ENCODE results near the gene NPRL2.

Gene NPRL2

DNA sequence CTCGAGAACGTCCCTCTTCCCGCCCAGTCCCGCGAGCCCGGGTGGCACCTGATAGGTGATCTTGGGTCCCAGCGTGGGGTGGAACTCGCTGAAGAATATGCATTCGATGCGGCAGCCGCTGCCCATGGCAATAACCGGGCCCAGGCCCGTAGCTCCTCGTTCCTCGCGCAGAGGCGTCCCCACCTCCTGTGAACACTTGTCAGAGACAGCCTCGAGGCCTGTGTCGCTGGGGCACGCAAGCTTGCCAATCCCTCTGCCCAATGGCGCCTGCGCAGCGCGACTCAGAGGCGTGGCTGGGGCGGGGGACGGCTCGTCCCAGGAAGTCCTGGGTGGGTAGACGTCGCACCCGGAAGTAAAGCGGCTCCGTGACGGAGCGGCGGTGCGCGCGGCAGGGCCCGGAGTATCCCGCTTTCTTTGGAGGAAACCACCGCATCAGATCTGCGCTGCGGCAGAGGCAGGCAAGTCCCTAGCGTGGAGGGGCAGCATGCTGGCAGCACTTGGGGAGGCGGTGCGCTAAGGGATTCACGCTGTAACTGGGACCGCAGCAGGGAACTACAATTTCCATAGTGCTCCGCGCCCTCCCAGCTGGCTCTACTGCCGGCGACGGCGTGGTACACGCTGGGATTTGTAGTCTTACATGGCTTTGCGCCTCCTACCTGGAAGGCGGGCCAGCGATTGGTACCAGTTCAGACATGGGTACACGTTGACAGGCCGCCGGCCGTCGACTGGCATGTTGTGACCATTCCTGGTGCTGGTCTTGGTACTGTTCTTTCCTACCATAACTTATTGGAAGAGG lies at the start of gene NPRL2, which contains the start of gene CYB561D2:
Gene NPRL2, minus strand, starts transcription at position 249 of the 796 bp plus-strand sequence. Its CDS starts 123 bp downstream, at position 126.
Gene CYB561D2, plus strand, starts transcription at position 336 of the 796 bp plus-strand sequence. CDS start 572 bp downstream, outside the sequence.
- no peaks in the 10 kb centered on the region for H3K27me3 ChIP-seq (replicated peaks; ENCODE audit: control insufficient read depth, insufficient read depth, low read length)
- peak; percentile 99 for DNase-seq (ENCODE audit: extremely low read depth, insufficient read length)
- peak within 1 kb of the TSS; percentile 77 for H3K4me3 ChIP-seq (replicated peaks; ENCODE audit: low read depth, low read length)
- TF ChIP-seq, protein P1, sequence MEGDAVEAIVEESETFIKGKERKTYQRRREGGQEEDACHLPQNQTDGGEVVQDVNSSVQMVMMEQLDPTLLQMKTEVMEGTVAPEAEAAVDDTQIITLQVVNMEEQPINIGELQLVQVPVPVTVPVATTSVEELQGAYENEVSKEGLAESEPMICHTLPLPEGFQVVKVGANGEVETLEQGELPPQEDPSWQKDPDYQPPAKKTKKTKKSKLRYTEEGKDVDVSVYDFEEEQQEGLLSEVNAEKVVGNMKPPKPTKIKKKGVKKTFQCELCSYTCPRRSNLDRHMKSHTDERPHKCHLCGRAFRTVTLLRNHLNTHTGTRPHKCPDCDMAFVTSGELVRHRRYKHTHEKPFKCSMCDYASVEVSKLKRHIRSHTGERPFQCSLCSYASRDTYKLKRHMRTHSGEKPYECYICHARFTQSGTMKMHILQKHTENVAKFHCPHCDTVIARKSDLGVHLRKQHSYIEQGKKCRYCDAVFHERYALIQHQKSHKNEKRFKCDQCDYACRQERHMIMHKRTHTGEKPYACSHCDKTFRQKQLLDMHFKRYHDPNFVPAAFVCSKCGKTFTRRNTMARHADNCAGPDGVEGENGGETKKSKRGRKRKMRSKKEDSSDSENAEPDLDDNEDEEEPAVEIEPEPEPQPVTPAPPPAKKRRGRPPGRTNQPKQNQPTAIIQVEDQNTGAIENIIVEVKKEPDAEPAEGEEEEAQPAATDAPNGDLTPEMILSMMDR (IDR thresholded peaks at IDR 0.05; ENCODE audit: insufficient read depth, low read length, poor library complexity, severe bottlenecking): no peak
- peaks cover 31% of the 10 kb centered on the region for H3K36me3 ChIP-seq (ENCODE audit: control insufficient read depth, insufficient read depth, low read length)

DNA sequence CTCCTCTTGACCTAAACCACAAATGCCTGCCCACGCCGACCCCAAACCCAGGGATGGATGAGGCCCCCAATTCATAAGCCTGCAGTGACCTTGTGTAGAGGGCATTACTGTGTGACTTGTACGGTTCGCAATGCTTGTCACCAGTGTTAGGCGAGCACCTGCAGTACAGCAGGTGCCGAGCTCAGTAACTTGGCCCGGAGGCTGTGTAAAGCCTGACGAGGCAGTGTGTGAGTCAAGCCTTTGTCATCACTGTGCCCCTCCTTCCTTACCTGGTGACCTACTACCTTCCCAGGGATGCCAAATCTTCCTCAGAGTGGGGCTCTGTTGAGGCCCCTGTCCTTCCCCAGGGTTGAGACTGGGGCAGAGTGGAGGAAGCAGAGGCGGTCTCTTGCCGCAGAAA lies 45.9 kb upstream of the NPRL2 start:
- H3K36me3 ChIP-seq (ENCODE audit: control insufficient read depth, insufficient read depth, low read length): no peaks in the 10 kb centered on the region
- H3K4me3 ChIP-seq (replicated peaks; ENCODE audit: low read depth, low read length): no peak overlapping the region
- TF ChIP-seq, protein P1 (IDR thresholded peaks at IDR 0.05; ENCODE audit: insufficient read depth, low read length, poor library complexity, severe bottlenecking): no peak
- DNase-seq (ENCODE audit: extremely low read depth, insufficient read length): no peak
- no peaks in the 10 kb centered on the region; the same call in 1 of the 2 replicates for H3K27me3 ChIP-seq (replicated peaks; ENCODE audit: control insufficient read depth, insufficient read depth, low read length)

DNA sequence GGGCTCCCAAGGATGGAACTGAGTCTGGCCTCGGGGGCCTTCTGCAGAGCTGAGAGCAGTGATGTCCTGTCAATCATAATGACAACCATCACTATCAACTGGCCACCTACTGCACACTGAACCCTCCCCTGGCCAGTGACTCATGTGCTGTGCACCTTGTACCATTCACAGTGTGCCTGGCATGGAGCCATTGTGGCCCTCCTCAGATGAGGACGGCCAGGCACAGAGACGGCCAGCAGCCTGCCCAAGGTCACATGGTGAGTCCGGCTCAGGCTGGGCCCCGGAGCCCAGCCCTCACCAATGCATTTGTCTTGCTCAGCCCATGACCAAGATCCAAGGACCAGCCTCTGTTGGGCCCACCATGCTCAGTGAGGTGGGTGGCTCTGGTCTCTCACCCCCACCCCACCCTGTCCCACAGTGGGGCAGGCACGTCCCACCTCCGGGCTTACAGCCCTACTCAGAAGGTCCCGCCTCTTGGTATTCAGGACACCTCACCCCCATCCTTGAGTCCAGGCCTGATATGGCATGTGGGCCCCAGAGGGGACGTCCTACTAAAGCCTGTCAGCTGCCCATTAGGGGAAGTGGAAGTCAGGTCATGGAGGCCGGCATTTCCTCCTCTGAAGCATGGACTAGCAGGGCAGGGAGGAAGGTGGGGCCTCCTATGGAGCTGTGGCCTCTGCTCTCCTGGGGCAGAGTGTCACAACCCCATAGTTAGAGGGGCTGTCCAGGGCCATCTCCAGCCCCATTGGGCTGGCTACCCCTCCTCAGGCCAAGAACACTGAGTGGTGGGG lies 44.7 kb upstream of the NPRL2 start:
- Histone ChIP-seq H3K36me3 (ENCODE audit: control insufficient read depth, insufficient read depth, low read length) (no peaks in the 10 kb centered on the region), H3K27me3 (replicated peaks; ENCODE audit: control insufficient read depth, insufficient read depth, low read length) (no peaks in the 10 kb centered on the region; the same call in none of the 2 replicates), H3K4me3 (replicated peaks; ENCODE audit: low read depth, low read length) (no peak overlapping the region)
- TF ChIP-seq, protein P1 (IDR thresholded peaks at IDR 0.05; ENCODE audit: insufficient read depth, low read length, poor library complexity, severe bottlenecking): no peak
- DNase-seq (ENCODE audit: extremely low read depth, insufficient read length): no peak

DNA sequence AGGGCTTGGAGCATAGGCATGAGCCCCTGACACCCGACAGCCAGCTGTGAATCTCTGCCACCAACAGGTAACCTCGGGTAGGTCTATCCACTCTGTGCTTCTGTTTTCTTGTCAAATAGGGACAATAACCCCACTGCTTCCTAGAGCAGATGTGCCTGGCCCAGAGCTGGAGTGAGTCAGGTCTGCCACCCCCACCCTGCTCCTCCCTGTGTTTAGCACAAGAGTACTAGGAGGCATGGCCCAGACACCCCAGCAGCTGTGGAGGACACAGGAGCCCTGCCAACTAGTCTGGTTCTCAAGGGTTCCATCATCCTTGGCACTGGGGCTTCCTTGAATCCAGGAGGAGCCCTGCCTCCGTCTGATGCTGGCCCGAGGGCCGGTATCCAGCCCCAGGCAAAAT lies 42.5 kb upstream of the NPRL2 start:
- Histone ChIP-seq H3K27me3 (replicated peaks; ENCODE audit: control insufficient read depth, insufficient read depth, low read length) (peaks cover 5% of the 10 kb centered on the region), H3K36me3 (ENCODE audit: control insufficient read depth, insufficient read depth, low read length) (no peaks in the 10 kb centered on the region), H3K4me3 (replicated peaks; ENCODE audit: low read depth, low read length) (no peak overlapping the region)
- TF ChIP-seq, protein P1 (IDR thresholded peaks at IDR 0.05; ENCODE audit: insufficient read depth, low read length, poor library complexity, severe bottlenecking): no peak
- DNase-seq (ENCODE audit: extremely low read depth, insufficient read length): no peak

DNA sequence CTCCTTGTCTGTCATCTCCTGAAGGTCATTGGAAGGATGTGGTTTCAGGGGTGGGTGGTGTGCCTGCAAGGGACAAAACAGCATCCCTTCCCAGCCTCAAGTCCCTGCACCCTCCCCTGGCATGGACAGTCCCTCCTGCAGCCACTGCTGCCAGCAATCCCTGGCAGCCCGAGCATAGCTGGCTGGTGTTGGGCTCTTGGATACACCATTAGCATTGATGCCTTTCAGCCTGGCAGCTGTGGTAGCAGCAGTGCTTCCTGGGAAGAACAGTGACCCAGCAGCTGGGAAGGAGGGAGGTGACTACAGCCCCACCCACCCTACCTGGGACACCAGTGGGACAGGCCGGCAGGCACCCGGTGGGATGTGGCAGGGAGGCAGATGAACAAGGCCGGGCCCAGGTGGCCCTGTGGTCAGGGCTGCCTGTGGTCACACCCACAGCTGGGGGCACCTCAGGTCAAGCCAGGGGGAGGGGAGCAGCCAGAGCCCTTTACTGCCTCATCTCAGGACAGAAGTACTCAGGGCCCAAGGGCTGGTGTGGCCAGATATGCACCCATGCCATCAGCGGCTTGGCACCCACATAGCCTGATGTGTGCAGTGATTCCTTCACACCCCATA lies 41.6 kb upstream of the NPRL2 start:
- no peak overlapping the region for H3K4me3 ChIP-seq (replicated peaks; ENCODE audit: low read depth, low read length)
- no peak for DNase-seq (ENCODE audit: extremely low read depth, insufficient read length)
- TF ChIP-seq, protein P1 (IDR thresholded peaks at IDR 0.05; ENCODE audit: insufficient read depth, low read length, poor library complexity, severe bottlenecking): no peak
- no peaks in the 10 kb centered on the region for H3K36me3 ChIP-seq (ENCODE audit: control insufficient read depth, insufficient read depth, low read length)
- H3K27me3 ChIP-seq (replicated peaks; ENCODE audit: control insufficient read depth, insufficient read depth, low read length): peaks cover 7% of the 10 kb centered on the region

Measured in GM06990 (cell line).